Right lobe of liver (tissue), 4 donors: ENCODE measurements around the gene CYFIP1.

ENCODE experiments used
- POLR2A ChIP-seq: fragments of 450-650 bp; IDR thresholded peaks from one replicate; pipeline ENCODE4 v1.6.1; 2017; ENCODE audit warnings: antibody characterized with exemption, mild to moderate bottlenecking
- TF ChIP-seq, protein P1 (sequence below), 4 donors: fragments of 200-600 bp in 3 of 4; fragments of 450-650 bp in 1 of 4; IDR thresholded peaks; one replicate each; pipeline versions ENCODE4 v1.5.1 to v1.8.0; 2016 to 2022; ENCODE audit warnings: antibody characterized with exemption in 4 of 4, mild to moderate bottlenecking in 2 of 4
- donor health status: DM: no; HTN: no; CAD: no.
- donor health status: DM: no; HTN: no; CAD: no.
- donor health status: DM: no; HTN: yes; CAD: no.

DNA sequence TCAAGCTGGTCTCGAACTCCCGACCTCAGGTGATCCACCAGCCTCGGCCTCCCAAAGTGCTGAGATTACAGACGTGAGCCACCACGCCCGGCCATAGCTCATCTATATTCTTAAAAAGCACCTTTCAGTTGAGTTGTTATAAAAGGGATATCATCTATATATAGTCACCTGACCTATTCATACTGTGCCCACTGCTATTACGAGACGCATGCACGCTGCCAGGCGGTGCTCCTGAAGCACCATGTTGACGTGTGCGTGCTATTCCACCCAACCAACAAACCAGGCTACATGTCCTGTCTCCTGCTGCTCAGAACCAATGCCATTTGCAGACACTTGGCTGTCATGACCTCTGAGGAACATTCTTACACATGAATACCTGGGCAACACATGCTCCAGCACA lies 17.6 kb downstream of the CYFIP1 start:
- TF ChIP-seq, protein P1, sequence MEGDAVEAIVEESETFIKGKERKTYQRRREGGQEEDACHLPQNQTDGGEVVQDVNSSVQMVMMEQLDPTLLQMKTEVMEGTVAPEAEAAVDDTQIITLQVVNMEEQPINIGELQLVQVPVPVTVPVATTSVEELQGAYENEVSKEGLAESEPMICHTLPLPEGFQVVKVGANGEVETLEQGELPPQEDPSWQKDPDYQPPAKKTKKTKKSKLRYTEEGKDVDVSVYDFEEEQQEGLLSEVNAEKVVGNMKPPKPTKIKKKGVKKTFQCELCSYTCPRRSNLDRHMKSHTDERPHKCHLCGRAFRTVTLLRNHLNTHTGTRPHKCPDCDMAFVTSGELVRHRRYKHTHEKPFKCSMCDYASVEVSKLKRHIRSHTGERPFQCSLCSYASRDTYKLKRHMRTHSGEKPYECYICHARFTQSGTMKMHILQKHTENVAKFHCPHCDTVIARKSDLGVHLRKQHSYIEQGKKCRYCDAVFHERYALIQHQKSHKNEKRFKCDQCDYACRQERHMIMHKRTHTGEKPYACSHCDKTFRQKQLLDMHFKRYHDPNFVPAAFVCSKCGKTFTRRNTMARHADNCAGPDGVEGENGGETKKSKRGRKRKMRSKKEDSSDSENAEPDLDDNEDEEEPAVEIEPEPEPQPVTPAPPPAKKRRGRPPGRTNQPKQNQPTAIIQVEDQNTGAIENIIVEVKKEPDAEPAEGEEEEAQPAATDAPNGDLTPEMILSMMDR (IDR thresholded peaks at IDR 0.05): no peak
- no peak for TF ChIP-seq POLR2A
